GM18907 (cell line): Measurements from ENCODE around the gene C2orf69.

ENCODE experiments used
- ATAC-seq: cut with Tn5 transposase; IDR thresholded peaks from one replicate; pipeline ENCODE4 v1.9.1; 2021; ENCODE audit warnings: mild to moderate bottlenecking, moderate library complexity; ENCODE audit not compliant: unreplicated experiment

C2orf69 gene

GRCh38 chr2:199966976-199967375 is 55.9 kb downstream of the C2orf69 start:
- ATAC-seq, result no peak

GRCh38 chr2:199968126-199968525 is 57.0 kb downstream of the C2orf69 start:
- ATAC-seq, result no peak

GRCh38 chr2:199972088-199972626 is 61.1 kb downstream of the C2orf69 start:
- no peak for ATAC-seq

- ATAC-seq, result no peak
These were observed 62.6 kb downstream of the C2orf69 start for GRCh38 chr2:199973703-199974102.

GRCh38 chr2:199975273-199975895 is 64.3 kb downstream of the C2orf69 start:
- no peak for ATAC-seq
